IPS-18a (cell line): ENCODE data around the gene EMC9.

Source experiments
- H3K27ac ChIP-seq: one replicate; pipeline ENCODE4 v1.5.1; 2013; ENCODE audit warnings: low read length
- H3K27me3 ChIP-seq: one replicate; pipeline ENCODE4 v1.6.1; 2013; ENCODE audit warnings: mild to moderate bottlenecking, low read length; ENCODE audit not compliant: control insufficient read depth, insufficient read depth
- H3K36me3 ChIP-seq: one replicate; pipeline ENCODE4 v1.6.1; 2013; ENCODE audit warnings: low read depth, low read length; ENCODE audit not compliant: control insufficient read depth
- H3K4me1 ChIP-seq: one replicate; pipeline ENCODE4 v1.6.1; 2013; ENCODE audit warnings: low read depth, low read length; ENCODE audit not compliant: control insufficient read depth
- H3K4me3 ChIP-seq: one replicate; pipeline ENCODE4 v1.5.1; 2013; ENCODE audit warnings: low read length
- H3K9ac ChIP-seq: one replicate; pipeline ENCODE4 v1.6.1; 2013; ENCODE audit warnings: mild to moderate bottlenecking, low read length, moderate library complexity
- H3K9me3 ChIP-seq: one replicate; pipeline ENCODE4 v1.6.1; 2013; ENCODE audit warnings: low read depth, low read length; ENCODE audit not compliant: control insufficient read depth

Gene EMC9

GRCh38 chr14:24141097-24141880 lies at the start of gene EMC9:
EMC9 (minus strand) TSS chr14:24141591; CDS start chr14:24141304, 287 bp downstream.
- H3K4me1 ChIP-seq: peaks cover 15% of the 10 kb centered on the region
- no peaks in the 10 kb centered on the region for H3K9me3 ChIP-seq
- peaks cover 36% of the 10 kb centered on the region for H3K36me3 ChIP-seq
- H3K9ac ChIP-seq: peak within 1 kb of the TSS; percentile 86
- no peaks in the 10 kb centered on the region for H3K27me3 ChIP-seq
- H3K4me3 ChIP-seq: peak within 1 kb of the TSS; percentile 97
- H3K27ac ChIP-seq: peak within 1 kb of the TSS; percentile 67

DNA sequence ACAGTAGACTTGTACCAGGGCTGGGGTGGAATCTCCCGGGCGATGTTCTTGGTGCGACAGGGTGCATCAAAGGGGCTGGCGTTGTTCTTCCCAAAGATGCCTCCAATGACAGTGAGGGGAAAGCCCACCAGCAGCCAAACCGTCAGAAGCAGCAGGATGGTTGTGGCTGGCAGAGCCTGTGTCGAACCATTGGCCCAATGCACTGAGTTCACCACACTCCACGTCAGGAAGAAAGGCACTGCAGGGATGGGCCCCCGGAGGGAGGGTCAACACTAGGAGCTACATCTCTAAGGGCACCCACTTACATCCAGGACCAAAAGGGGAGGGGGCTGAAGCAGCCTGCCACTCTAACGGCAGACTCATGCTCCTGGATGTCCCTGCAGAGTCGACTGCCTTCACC lies 49.0 kb upstream of the EMC9 start:
- H3K27me3 ChIP-seq: no peaks in the 10 kb centered on the region
- H3K9ac ChIP-seq: no peak overlapping the region
- H3K4me1 ChIP-seq: peaks cover 6% of the 10 kb centered on the region
- no peak overlapping the region for H3K27ac ChIP-seq
- no peaks in the 10 kb centered on the region for H3K9me3 ChIP-seq
- H3K4me3 ChIP-seq: no peak overlapping the region
- peaks cover 35% of the 10 kb centered on the region for H3K36me3 ChIP-seq

DNA sequence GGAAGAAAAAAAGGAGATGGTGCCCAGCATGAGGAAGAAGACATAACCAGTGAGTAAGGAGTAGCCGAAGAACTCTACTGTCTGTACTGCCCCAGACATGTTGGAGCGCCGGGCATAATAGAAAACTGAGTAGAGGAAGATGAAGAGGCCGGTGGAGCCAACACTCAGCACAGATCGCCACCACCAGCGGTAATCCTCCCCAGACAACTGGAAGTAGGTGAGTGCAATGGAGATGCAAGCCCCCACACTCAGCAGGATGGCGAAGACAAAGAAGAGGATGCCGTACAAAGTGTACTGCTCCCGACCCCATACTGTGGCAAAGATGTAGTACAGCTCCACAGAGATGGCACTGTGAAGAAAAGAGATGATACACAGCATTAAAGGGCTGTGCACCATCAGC lies 48.1 kb upstream of the EMC9 start:
- peak overlapping the region; percentile 87 for H3K4me3 ChIP-seq
- peaks cover 45% of the 10 kb centered on the region for H3K36me3 ChIP-seq
- no peaks in the 10 kb centered on the region for H3K27me3 ChIP-seq
- H3K27ac ChIP-seq: no peak overlapping the region
- H3K4me1 ChIP-seq: peaks cover 6% of the 10 kb centered on the region
- no peaks in the 10 kb centered on the region for H3K9me3 ChIP-seq
- H3K9ac ChIP-seq: no peak overlapping the region

DNA sequence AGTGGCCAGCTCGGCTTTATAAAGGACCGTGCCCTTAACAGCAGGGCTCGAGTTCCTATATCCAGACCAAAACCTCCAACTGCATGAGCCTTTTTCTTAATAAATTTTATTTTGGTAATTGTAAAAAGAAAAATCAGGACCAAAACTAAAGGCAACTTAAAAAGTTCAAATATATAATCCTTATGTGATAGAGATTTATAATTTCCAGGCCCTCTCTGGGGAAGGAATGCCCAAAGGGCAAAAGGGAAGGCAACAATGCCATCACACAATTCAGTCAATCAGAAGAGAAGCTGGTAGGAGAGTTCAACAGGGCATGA lies 47.6 kb upstream of the EMC9 start:
- H3K9me3 ChIP-seq: no peaks in the 10 kb centered on the region
- no peak overlapping the region for H3K27ac ChIP-seq
- peaks cover 6% of the 10 kb centered on the region for H3K4me1 ChIP-seq
- H3K4me3 ChIP-seq: peak overlapping the region; percentile 87
- H3K9ac ChIP-seq: peak overlapping the region; percentile 33
- H3K36me3 ChIP-seq: peaks cover 49% of the 10 kb centered on the region
- no peaks in the 10 kb centered on the region for H3K27me3 ChIP-seq

DNA sequence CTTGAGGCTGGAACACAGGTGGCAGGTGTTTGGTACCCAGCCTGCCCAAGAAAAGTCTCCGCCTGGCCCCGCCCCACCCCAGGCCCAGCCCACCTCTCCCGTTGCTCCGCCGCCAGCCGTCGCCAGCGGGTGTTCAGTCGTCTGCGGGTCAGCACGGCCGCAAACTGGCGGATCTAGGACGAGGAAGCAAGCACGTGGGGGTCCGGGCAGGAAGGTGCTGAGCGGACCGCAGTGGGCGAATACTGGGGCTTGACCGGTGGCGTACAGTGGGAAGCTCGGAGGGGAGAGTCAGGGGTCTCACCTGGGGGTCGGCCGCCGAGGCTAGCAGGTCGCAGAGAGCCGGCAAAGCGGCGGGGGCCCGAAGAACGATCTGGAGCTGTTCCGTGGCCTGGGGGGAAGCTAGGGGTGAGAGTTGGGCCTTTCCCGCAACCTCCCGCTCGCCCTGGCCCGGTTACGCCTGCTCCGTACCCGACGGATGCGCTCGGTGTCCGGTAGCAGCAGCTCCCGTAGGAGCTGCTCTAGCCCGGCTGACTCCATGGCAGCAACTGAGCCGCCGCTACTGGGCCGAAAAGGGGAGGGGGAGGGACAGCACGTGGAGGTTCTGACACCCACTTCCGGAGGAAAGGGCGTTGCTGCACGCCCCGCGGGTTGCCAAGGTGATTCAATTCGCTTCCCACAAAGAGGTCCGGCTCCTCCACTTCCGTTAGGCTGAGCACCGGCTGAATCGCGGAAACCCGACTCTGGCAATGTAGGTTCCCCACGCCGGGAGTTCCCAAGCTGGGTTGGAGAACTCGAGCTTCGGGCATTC lies 47.1 kb upstream of the EMC9 start, which contains the start of gene IPO4:
TSS of gene IPO4 (minus strand) at position 566 of the 808 bp plus-strand sequence. CDS start at position 537, 29 bp downstream.
- peak within 1 kb of the TSS; percentile 87 for H3K4me3 ChIP-seq

DNA sequence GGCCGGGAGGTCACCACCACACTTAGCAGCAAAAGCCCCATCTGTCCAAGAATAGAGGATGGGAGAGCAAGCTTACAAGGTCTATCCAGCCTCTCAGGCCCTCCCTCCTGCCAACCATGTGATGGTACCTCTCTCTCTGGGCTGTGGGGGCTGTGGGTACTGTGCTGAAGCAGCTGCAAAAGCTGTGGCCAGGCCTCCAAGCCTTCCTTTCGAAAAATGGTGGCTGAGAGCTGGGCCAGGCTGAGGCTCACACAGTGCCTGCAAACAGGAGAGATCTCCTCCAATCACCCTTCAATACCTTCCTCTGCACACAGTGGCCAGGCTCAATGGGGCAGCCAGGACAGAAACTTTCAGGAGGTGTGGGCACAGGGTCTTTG lies 46.1 kb upstream of the EMC9 start:
- H3K9me3 ChIP-seq: no peaks in the 10 kb centered on the region
- no peak overlapping the region for H3K27ac ChIP-seq
- H3K27me3 ChIP-seq: no peaks in the 10 kb centered on the region
- peaks cover 58% of the 10 kb centered on the region for H3K36me3 ChIP-seq
- H3K9ac ChIP-seq: no peak overlapping the region
- peaks cover 6% of the 10 kb centered on the region for H3K4me1 ChIP-seq
- peak overlapping the region; percentile 87 for H3K4me3 ChIP-seq

More for the DNA sequence above, 47.1 kb upstream of the EMC9 start, which contains the start of gene IPO4:
- Histone ChIP-seq H3K36me3 (peaks cover 53% of the 10 kb centered on the region), H3K4me1 (peaks cover 6% of the 10 kb centered on the region), H3K27ac (peak within 1 kb of the TSS; percentile 37), H3K9ac (peak within 1 kb of the TSS; percentile 77), H3K27me3 (no peaks in the 10 kb centered on the region), H3K9me3 (no peaks in the 10 kb centered on the region)

DNA sequence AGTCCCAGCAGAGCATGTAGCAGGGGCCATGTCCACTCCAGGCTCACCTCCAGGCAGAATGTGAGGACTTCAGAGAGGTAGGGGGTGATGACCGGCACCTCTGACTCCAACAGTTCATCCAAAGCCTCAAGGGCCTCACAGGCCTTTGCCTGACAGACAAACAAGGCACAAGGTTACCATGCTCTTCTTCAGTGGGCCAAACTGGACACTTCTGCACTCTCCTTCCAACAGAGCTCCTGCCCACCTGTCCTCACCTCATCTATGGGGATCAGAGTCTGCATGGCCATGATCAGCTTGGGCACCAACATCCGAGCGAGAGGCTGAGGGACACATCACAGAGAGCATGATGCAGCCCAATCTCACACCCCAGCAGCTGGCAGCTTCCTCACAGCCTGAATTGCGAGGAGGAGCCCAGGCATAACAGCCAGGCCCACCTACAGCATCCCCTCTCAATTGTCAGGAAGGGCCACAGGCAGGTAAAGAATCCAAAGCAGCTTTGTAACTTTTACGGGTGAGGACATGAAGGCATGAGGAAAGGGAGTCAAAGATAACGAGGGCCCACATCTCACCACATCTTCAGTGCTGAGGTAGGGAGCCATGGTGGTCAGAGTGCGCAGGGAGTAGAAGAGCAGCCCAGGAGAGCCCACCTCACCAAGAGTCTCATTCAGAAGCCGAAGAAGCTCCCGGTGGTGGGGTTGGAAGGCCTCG lies 45.6 kb upstream of the EMC9 start:
- peaks cover 58% of the 10 kb centered on the region for H3K36me3 ChIP-seq

GRCh38 chr14:24185741-24186140 lies 44.4 kb upstream of the EMC9 start:
- Histone ChIP-seq H3K27me3 (no peaks in the 10 kb centered on the region), H3K4me3 (no peak overlapping the region), H3K4me1 (peaks cover 6% of the 10 kb centered on the region), H3K9ac (no peak overlapping the region), H3K27ac (no peak overlapping the region), H3K36me3 (peaks cover 65% of the 10 kb centered on the region), H3K9me3 (no peaks in the 10 kb centered on the region)

More for the DNA sequence above, 45.6 kb upstream of the EMC9 start:
- H3K9ac ChIP-seq: no peak overlapping the region
- no peak overlapping the region for H3K4me3 ChIP-seq
- H3K27me3 ChIP-seq: no peaks in the 10 kb centered on the region
- peaks cover 6% of the 10 kb centered on the region for H3K4me1 ChIP-seq
- H3K9me3 ChIP-seq: no peaks in the 10 kb centered on the region
- no peak overlapping the region for H3K27ac ChIP-seq

DNA sequence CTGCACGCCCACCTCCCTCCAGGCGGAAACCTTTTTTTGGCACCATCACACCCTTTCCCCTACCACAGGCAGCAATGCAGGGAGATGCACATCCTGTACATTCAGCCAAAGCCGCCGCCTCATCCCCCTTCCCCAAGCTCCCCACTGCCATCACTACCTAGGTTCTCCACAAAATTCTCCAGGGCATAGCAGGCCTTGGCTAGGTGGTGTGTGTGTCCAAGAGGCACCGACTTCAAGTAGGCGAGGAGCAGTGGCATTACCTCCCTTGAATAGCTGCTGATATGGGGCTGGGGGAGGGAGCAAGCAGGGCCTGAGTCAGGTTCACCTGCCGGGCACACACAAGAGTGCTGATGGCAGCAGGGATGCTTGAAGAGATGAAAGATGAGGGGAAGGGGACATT lies 43.6 kb upstream of the EMC9 start:
- Histone ChIP-seq H3K9ac (no peak overlapping the region), H3K36me3 (peaks cover 71% of the 10 kb centered on the region), H3K9me3 (no peaks in the 10 kb centered on the region), H3K27ac (no peak overlapping the region), H3K4me3 (no peak overlapping the region), H3K4me1 (peaks cover 6% of the 10 kb centered on the region), H3K27me3 (no peaks in the 10 kb centered on the region)

GRCh38 chr14:24184104-24184970 lies 42.9 kb upstream of the EMC9 start:
- H3K9me3 ChIP-seq: no peaks in the 10 kb centered on the region

More at GRCh38 chr14:24184104-24184970, 42.9 kb upstream of the EMC9 start:
- Histone ChIP-seq H3K27me3 (no peaks in the 10 kb centered on the region), H3K36me3 (peaks cover 77% of the 10 kb centered on the region), H3K4me3 (no peak overlapping the region), H3K4me1 (peaks cover 6% of the 10 kb centered on the region), H3K9ac (no peak overlapping the region), H3K27ac (no peak overlapping the region)
